Mesendoderm (in vitro differentiated cells): ENCODE measurements around the gene MRPS2.
A peak's percentile ranks its signal among the peaks of the same experiment; 100 is the strongest.
"Not testable (repeated sequence)": the region's sequence is repeated elsewhere in the genome, so short reads cannot be mapped to it uniquely, and the experiment has no call there.

Experiments
- DNase-seq: peaks from one replicate; pipeline ENCODE4 v3.0.0; 2013
- H2AK5ac ChIP-seq: 2 replicates; pipeline ENCODE4 v1.6.1; 2013; ENCODE audit warnings: low read length, inconsistent platforms
- H2BK120ac ChIP-seq: 2 replicates; pipeline ENCODE4 v1.6.1; 2013; ENCODE audit warnings: low read depth, mild to moderate bottlenecking, low read length, moderate library complexity, mixed read lengths
- H2BK15ac ChIP-seq: replicated peaks from 2 replicates; pipeline ENCODE4 v1.6.1; 2013; ENCODE audit warnings: low read depth, mild to moderate bottlenecking, moderate library complexity
- H2BK5ac ChIP-seq: 2 replicates; pipeline ENCODE4 v1.6.1; 2013; ENCODE audit warnings: low read length, inconsistent platforms
- H3K18ac ChIP-seq: 2 replicates; pipeline ENCODE4 v1.6.1; 2013; ENCODE audit warnings: mild to moderate bottlenecking, low read length, mixed read lengths
- H3K23ac ChIP-seq: one replicate; pipeline ENCODE4 v1.6.1; 2013; ENCODE audit warnings: low read length
- H3K27ac ChIP-seq: 2 replicates; pipeline ENCODE4 v1.5.1; 2013; ENCODE audit warnings: low read depth, mild to moderate bottlenecking, inconsistent platforms, low read length, moderate library complexity
- H3K27me3 ChIP-seq: 2 replicates; pipeline ENCODE4 v1.6.1; 2013; ENCODE audit warnings: low read length, control low read depth, mild to moderate bottlenecking, inconsistent platforms; ENCODE audit not compliant: insufficient read depth, poor library complexity
- H3K36me3 ChIP-seq: 2 replicates; pipeline ENCODE4 v1.6.1; 2013; ENCODE audit warnings: low read length, inconsistent platforms; ENCODE audit not compliant: control insufficient read depth, insufficient read depth
- H3K4ac ChIP-seq: one replicate; pipeline ENCODE4 v1.6.1; 2013; ENCODE audit warnings: low read depth, mild to moderate bottlenecking, low read length, moderate library complexity
- H3K4me1 ChIP-seq: 2 replicates; pipeline ENCODE4 v1.6.1; 2013; ENCODE audit warnings: low read depth, low read length, inconsistent platforms; ENCODE audit not compliant: control insufficient read depth
- H3K4me2 ChIP-seq: 2 replicates; pipeline ENCODE4 v1.6.1; 2013; ENCODE audit warnings: low read length
- H3K4me3 ChIP-seq: 2 replicates; pipeline ENCODE4 v1.5.1; 2013; ENCODE audit warnings: mild to moderate bottlenecking, low read length
- H3K56ac ChIP-seq: one replicate; pipeline ENCODE4 v1.6.1; 2013; ENCODE audit warnings: low read length
- H3K79me1 ChIP-seq: 2 replicates; pipeline ENCODE4 v1.6.1; 2013; ENCODE audit warnings: low read length, inconsistent platforms
- H3K79me2 ChIP-seq: 2 replicates; pipeline ENCODE4 v1.6.1; 2013; ENCODE audit warnings: mild to moderate bottlenecking, low read length; ENCODE audit not compliant: control insufficient read depth, insufficient read depth
- H3K9ac ChIP-seq: 2 replicates; pipeline ENCODE4 v1.6.1; 2013; ENCODE audit warnings: low read length, inconsistent platforms
- H4K5ac ChIP-seq: one replicate; pipeline ENCODE4 v1.6.1; 2013; ENCODE audit warnings: low read length
- H4K8ac ChIP-seq: one replicate; pipeline ENCODE4 v1.6.1; 2013; ENCODE audit warnings: low read depth, mild to moderate bottlenecking, control low read depth, low read length, moderate library complexity
- WGBS: extraction: QIAGEN DNeasy Blood & Tissue Kit; methylation state at CpG from one replicate; pipeline ENCODE4 v1.1.7; 2013; ENCODE audit warnings: low lambda C conversion rate, missing lambda C conversion rate; ENCODE audit not compliant: insufficient coverage; ENCODE audit errors: extremely low coverage; 5-methylcytosine and 5-hydroxymethylcytosine counted together

MRPS2 gene

DNA sequence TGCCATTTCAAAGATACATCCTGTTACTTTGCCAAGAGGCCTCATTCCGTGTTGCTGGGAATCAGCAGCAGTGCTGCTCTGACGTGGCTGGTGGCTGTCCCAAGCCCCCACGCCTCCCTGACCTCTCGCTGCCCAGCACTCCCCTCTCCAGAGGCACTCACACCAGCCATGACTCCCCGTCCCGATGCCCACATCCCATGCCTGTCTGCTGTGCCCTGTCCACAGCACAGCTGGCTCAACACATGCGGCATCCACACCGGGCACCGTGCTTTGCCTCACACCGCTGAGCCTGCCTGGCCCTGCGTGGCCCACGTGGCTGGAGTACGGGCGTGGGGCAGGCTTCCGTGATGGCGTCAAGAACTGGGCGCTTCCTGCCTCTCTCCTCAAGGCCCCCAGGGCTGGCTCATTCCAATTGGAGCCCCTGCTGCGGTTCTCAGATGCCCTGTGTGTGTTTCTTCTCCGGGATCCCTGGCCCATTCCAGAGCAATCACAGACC is 12.9 kb downstream of the MRPS2 start:
- Histone ChIP-seq H3K9ac (no peak overlapping the region), H2BK15ac (no peak overlapping the region), H3K27ac (no peak overlapping the region), H3K56ac (peak overlapping the region; percentile 5), H3K79me2 (no peaks in the 10 kb centered on the region), H3K18ac (no peak overlapping the region), H3K4me1 (no peaks in the 10 kb centered on the region), H3K4me2 (no peak overlapping the region), H3K79me1 (no peaks in the 10 kb centered on the region), H2AK5ac (peak overlapping the region; percentile 38), H3K4me3 (no peak overlapping the region), H4K5ac (no peak overlapping the region), H2BK5ac (no peak overlapping the region), H3K4ac (no peak overlapping the region), H2BK120ac (no peak overlapping the region), H4K8ac (no peak overlapping the region), H3K23ac (no peak overlapping the region), H3K27me3 (no peaks in the 10 kb centered on the region), H3K36me3 (no peaks in the 10 kb centered on the region)
- DNase-seq = no peak
- no CpG with 5 or more reads among the region's 19 CpGs for WGBS

DNA sequence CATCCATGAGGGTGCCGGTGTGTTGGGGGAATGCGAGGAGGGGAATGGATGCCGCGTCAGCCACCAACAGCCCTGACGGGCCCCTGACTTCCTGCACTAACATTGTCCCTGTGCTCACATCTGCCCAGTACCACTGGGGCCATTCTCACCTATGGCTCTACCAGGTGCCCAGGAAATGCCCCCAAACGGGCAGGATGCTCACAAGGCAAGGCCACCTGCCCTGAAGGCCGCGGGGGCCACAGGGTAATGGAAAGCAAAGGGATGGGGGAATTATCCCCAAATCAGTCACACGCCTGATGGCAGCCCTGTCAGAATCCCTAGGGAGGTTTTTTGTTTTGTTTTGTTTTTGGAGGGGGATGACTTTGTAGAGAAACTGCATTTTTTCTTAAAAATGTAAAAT is 13.4 kb downstream of the MRPS2 start:
- H2BK120ac ChIP-seq, H3K23ac ChIP-seq, H3K18ac ChIP-seq, H2AK5ac ChIP-seq, DNase-seq, H3K79me1 ChIP-seq, H3K4ac ChIP-seq, H4K5ac ChIP-seq, H3K56ac ChIP-seq, H2BK15ac ChIP-seq, H3K4me1 ChIP-seq, H3K27ac ChIP-seq, H3K36me3 ChIP-seq, H3K4me2 ChIP-seq, H3K27me3 ChIP-seq, H3K9ac ChIP-seq, H4K8ac ChIP-seq, H3K4me3 ChIP-seq, H3K79me2 ChIP-seq, H2BK5ac ChIP-seq: not testable (repeated sequence)
- no CpG with 5 or more reads among the region's 9 CpGs for WGBS

DNA sequence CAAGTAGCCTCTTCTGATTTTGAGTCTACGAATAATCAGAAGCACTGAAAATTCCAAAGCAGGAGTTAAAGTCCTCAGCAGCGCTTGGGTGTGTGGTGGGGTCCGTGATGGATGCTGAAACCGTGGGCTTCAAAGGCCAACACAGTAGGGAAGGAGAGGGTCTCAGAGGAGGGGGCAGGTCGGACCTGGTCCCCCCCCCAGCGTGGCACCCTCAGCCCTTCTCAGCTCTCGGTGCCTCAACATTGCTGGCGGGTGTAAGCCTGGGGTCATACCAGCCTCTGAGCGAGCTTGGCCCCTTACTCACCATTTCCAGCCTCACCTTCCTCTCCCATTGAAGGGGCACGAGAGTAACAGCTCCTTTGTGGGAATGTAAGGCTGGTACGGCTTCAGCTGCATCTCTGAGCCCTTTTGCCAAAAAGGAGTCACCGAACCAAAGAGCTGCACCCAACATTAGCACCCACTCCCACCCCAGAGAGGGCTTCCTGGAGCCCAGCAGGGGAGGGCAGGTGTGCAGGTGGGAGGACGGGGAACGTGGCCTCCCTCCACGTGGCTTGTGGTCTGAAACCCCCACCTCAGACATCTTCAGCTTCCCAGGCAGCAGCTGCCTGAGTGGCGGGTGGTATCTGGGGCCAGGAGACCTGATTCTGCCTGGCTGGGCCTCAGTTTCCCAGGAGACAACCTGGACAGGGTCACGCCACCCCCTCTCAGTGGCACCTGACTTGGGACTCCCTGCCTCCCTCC is 14.0 kb downstream of the MRPS2 start:
- Histone ChIP-seq H3K27me3 (no peaks in the 10 kb centered on the region), H3K9ac (no peak overlapping the region), H2BK120ac (no peak overlapping the region), H2BK5ac (no peak overlapping the region), H3K4ac (no peak overlapping the region), H3K79me2 (no peaks in the 10 kb centered on the region), H3K4me2 (no peak overlapping the region), H3K79me1 (no peaks in the 10 kb centered on the region), H3K56ac (no peak overlapping the region), H3K27ac (no peak overlapping the region), H3K23ac (no peak overlapping the region), H3K36me3 (no peaks in the 10 kb centered on the region), H3K18ac (no peak overlapping the region), H2AK5ac (no peak overlapping the region), H4K5ac (no peak overlapping the region), H2BK15ac (no peak overlapping the region), H3K4me1 (no peaks in the 10 kb centered on the region), H3K4me3 (no peak overlapping the region), H4K8ac (no peak overlapping the region)
- no peak for DNase-seq
- WGBS = no CpG with 5 or more reads among the region's 17 CpGs

DNA sequence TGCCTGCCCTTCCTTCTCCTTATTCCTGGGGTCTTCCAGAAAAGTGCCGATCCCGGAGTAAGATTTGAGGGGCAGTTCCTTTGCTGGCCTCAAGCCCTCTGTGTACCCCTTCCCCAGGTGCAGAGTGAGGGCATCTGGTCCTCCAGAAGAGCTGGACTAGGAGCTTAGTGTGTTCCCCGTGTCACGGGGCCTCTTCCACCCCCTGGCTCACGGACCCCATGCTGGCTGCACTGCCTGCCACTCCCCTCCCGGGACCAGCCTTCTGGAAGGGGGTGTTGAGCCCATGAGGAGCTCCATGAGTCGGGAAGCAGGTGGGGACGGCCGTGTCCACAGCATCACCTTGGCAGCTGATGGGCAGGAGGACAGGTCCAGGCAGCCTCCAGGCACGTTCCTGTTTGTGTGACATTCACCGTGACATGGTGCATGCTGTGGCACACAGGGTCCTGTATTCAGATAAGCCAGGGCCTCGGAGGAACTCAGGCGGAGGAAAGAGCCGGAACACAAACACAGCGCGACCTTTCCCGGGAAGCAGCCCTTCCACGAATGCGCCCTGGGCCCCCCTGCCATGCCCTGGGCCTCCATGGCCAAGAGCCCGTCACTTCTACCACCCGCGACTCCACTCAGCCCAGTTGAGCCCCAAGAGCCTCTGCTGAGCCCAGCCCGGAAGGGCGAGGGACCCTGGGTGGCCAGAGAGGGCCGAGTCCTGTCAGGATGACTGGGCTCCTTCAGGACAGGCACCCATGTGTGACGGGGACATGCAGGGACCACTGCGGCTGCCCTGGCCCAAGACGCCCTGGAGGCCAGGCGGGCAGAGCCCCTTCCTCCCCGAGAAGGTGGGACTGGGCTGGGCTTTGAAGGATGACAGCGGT is 14.8 kb downstream of the MRPS2 start:
- no peak overlapping the region for H3K4ac ChIP-seq
- no peaks in the 10 kb centered on the region for H3K36me3 ChIP-seq
- H3K27me3 ChIP-seq = no peaks in the 10 kb centered on the region
- no peak overlapping the region for H3K4me2 ChIP-seq
- DNase-seq = no peak
- H3K56ac ChIP-seq = no peak overlapping the region
- no peak overlapping the region for H2BK15ac ChIP-seq
- no peak overlapping the region for H3K18ac ChIP-seq
- H3K9ac ChIP-seq = no peak overlapping the region
- WGBS = no CpG with 5 or more reads among the region's 31 CpGs
- no peak overlapping the region for H2BK120ac ChIP-seq
- no peaks in the 10 kb centered on the region for H3K4me1 ChIP-seq
- no peak overlapping the region for H4K5ac ChIP-seq
- no peak overlapping the region for H2BK5ac ChIP-seq
- H3K23ac ChIP-seq = no peak overlapping the region
- no peak overlapping the region for H3K4me3 ChIP-seq
- H3K27ac ChIP-seq = no peak overlapping the region
- H2AK5ac ChIP-seq = no peak overlapping the region
- H3K79me2 ChIP-seq = no peaks in the 10 kb centered on the region
- no peak overlapping the region for H4K8ac ChIP-seq
- H3K79me1 ChIP-seq = no peaks in the 10 kb centered on the region

DNA sequence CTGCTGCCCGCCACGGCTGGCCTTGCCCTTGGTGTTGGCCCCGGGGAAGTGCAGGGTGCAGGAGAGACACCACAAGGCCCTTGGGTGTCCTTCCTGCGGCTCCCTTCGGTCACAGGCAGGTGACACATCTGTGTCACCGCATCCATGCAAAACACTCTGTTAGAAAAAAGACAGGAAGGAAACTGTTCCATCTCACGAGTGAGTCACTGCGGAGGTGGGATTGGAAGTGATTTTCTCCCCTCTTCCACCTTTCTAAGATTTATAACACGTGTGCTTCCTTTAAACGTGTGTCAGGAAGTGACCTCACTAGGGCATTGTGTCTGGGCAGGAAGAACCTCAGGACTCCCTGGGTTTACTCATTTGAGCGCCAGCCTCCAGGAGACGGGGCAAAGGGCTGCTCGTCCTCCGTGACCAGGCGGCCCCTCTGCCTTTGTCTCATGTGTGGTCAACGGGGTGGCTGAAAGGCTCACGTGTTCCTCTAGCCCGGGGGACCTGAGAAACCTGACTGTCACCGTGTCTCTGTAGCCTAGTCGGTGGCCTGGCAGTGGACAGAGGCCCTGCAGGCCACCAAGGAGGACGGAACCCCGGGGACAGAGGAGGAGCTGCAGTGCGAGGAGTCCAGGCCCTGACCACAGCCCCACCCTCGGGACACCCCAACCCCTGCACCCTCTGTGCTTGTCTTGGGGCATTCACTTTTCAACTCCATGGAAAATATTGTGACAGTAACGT is 15.8 kb downstream of the MRPS2 start:
- Histone ChIP-seq H2BK120ac (no peak overlapping the region), H3K56ac (no peak overlapping the region), H3K27me3 (no peaks in the 10 kb centered on the region), H3K9ac (no peak overlapping the region), H2AK5ac (no peak overlapping the region), H3K18ac (no peak overlapping the region), H3K4me2 (no peak overlapping the region), H4K5ac (no peak overlapping the region), H3K4me3 (no peak overlapping the region), H3K23ac (no peak overlapping the region), H2BK5ac (no peak overlapping the region), H3K27ac (no peak overlapping the region), H3K79me1 (no peaks in the 10 kb centered on the region), H4K8ac (no peak overlapping the region), H3K36me3 (no peaks in the 10 kb centered on the region), H3K4ac (no peak overlapping the region), H2BK15ac (no peak overlapping the region), H3K79me2 (no peaks in the 10 kb centered on the region), H3K4me1 (no peaks in the 10 kb centered on the region)
- no peak for DNase-seq
- no CpG with 5 or more reads among the region's 25 CpGs for WGBS
